NCI-H524 treated with DMSO at 0.1 percent for 48 hours (cell line): ENCODE measurements around the gene OR52E5.

Source experiments
- DNase-seq: peaks from one replicate; lab custom pipeline; 2025; lab: John Stamatoyannopoulos, UW

The OR52E5 gene

DNA sequence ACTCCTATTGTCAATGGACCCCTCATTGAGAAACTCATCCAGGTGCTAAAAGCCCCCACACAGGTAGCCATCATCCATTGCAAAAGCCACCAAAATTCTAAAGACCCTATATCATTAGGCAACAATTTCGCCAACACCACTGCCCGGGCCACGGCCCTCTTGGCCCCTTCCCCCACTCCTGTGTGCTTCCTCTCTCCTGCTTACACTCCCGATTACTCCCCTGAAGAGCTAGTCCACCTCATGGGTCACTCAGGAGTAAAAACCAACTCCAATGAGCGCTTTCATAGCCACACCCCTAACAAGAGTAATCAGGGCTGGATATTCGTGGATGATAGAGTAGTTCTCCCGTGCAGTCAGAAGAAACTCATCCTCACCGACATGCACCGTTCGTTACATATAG is 40.1 kb downstream of the OR52E5 start:
- DNase-seq = no peak

DNA sequence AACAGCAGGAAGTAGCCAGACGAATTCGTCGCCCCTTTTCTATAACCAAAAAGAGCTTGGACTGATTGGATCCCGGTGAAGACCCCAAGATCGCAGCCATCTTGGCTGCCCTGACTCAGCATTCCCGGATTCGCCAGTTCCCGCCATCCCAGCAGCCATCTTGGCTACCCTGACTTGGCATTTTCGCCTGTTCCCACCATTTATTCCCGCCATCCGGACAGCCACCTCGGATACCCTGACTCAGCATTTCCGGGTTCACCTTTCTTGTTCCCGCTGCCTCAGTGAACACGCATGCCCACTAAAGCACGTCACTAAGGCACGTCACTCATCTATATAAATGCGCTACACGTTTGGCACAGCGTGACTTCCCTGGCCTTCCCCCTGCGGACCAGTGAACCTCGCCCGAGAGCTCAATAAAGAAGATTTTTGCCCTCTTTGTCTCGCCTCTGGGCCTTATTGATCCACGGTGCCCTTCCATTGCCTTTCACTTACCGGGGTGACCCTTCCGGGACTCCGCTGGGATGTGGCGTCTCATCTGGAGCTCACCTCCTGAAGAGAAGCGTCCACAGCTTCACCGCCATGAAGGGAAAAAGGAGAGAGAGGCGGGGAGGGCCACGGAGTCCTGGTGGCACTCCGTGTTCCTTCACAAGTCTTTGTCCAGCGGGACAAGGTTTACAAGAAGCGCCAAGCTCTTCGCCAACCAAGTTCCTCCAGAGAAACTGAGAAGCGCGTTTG is 45.0 kb downstream of the OR52E5 start:
- DNase-seq = no peak

DNA sequence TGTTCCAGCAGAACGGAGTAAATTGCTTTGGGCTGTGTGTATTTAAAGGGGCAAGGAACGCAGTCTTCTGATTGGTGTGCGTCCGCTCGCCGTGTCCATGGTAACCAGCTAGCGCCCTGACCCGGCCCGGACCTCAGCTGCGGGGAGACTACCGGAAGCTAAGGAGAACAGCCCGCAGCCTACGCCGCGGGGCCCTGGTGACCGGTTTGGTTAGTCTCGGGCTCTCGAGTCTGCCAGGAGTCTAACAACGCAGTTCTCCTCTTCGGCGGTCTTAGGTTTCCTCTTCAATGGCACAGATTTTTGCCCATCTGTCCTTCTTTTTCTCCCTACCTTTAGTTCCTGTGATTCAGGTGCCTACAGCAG is 45.6 kb downstream of the OR52E5 start:
- DNase-seq = no peak

DNA sequence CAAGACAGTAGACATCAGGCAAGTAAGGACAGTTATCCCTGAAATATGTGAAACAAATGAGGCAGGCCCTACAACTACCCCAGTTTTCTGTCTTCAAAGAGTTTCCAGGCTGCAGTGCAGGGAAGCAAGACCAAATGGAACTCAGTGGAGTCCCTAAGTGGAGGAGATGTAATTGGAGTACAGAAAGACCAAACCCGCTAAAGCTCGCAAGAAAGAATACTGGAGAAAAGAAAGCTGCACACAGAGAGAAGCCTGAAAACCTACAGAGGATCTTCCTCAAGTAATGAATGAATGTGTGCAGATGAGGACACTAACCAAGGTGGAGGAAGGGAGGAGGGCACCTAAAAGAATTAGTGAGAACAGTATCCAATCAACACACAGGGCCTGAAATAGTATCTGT is 47.7 kb downstream of the OR52E5 start:
- no peak for DNase-seq

DNA sequence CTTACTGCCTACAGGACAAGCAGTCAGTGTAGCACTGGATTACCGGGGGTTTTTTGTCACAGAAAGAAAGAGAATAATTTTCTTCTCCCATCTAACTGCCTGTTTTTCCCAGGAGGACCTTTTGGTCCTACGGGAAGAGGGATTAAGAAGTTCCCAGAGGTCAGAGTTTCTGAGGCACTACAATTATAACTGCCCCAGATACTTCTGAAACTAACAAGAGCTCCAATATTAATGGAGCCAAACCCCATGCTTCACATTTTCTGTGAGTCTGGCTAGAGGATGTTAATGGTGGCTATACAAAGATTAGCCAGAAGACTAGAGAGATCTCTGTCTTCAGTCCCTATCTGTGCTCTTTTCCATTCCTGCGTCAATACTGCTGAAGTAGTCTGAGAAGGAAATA is 48.9 kb downstream of the OR52E5 start, which contains the start of gene OR56A3:
Gene OR56A3 (plus strand): TSS at position 301 of the 400 bp plus-strand sequence. CDS start 5,096 bp downstream, outside the sequence.
- DNase-seq = no peak
